SK-N-MC (cell line): ENCODE data around the gene CFAP74.

ENCODE experiments used
- DNase-seq: peaks from one replicate; pipeline ENCODE4 v3.0.0-alpha.2; 2011; ENCODE audit warnings: low read depth, low spot score
- H3K27ac ChIP-seq: fragments of 200-600 bp; sonication (generic); 2 replicates; pipeline ENCODE4 v1.5.1; 2016; ENCODE audit warnings: mixed run types
- H3K36me3 ChIP-seq: fragments of 200-600 bp; sonication (generic); 2 replicates; pipeline ENCODE4 v1.6.1; 2017; ENCODE audit warnings: antibody characterized with exemption, low read length, mixed read lengths; ENCODE audit not compliant: insufficient read depth
- H3K4me3 ChIP-seq: fragments of 200-600 bp; sonication (generic); 2 replicates; pipeline ENCODE4 v1.5.1; 2016
- H3K9ac ChIP-seq: fragments of 200-600 bp; sonication (generic); 2 replicates; pipeline ENCODE4 v1.8.0; 2017; ENCODE audit warnings: mixed run types, mixed read lengths; ENCODE audit not compliant: insufficient read length
- H3K9me3 ChIP-seq: fragments of 200-600 bp; sonication (generic); 2 replicates; pipeline ENCODE4 v1.6.1; 2017; ENCODE audit warnings: low read depth, mild to moderate bottlenecking, antibody characterized with exemption, low read length, moderate library complexity, mixed read lengths
- EZH2 ChIP-seq: fragments of 200-600 bp; sonication (generic); IDR thresholded peaks from one replicate; pipeline ENCODE4 v1.6.1; 2017; ENCODE audit warnings: antibody characterized with exemption
- FOXP2 ChIP-seq: optimal IDR thresholded peaks from 2 replicates; pipeline ENCODE3; 2011; ENCODE audit warnings: mild to moderate bottlenecking, moderate library complexity; ENCODE audit not compliant: insufficient read depth; ENCODE audit errors: extremely low read length, control extremely low read depth
- POLR2AphosphoS5 ChIP-seq: IDR thresholded peaks from 2 replicates; pipeline ENCODE4 v1.6.1; 2012; ENCODE audit warnings: mild to moderate bottlenecking, low read depth, low read length, borderline replicate concordance

CFAP74 gene

GRCh38 chr1:1957533-1957961 lies 46.0 kb downstream of the CFAP74 start:
- no peak for TF ChIP-seq EZH2
- no peak for TF ChIP-seq POLR2AphosphoS5
- no peak for TF ChIP-seq FOXP2
- Histone ChIP-seq H3K9me3 (no peaks in the 10 kb centered on the region), H3K36me3 (no peaks in the 10 kb centered on the region), H3K4me3 (no peak overlapping the region), H3K27ac (no peak overlapping the region), H3K9ac (no peak overlapping the region)
- no peak for DNase-seq

- no peak for DNase-seq
- H3K27ac ChIP-seq = no peak overlapping the region
- H3K36me3 ChIP-seq = no peaks in the 10 kb centered on the region
- no peak overlapping the region for H3K9ac ChIP-seq
- no peaks in the 10 kb centered on the region for H3K9me3 ChIP-seq
- TF ChIP-seq EZH2 = no peak
- no peak for TF ChIP-seq POLR2AphosphoS5
- TF ChIP-seq FOXP2 = no peak
- no peak overlapping the region for H3K4me3 ChIP-seq
Measured at GRCh38 chr1:1956586-1957532, 46.7 kb downstream of the CFAP74 start.

DNA sequence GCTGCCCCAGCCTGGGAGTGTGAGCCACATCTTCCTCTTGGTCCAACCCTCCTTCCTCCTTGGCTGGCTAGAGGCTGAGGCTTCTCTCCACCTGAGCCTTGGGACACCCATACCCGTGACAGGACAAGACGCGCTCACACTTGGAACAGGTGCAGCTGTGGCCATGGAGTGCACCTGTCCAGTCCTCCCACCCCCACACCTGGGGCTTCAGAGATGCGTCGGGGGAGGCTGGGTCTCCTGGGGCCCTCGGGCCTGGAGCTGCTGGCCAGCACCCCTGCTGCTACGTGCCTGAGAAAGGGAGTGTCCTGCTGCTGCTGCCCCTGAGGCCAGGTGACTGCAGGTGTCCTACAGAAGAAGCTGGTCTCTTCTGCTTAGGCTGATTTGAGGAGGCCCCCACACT lies 47.5 kb downstream of the CFAP74 start:
- no peak overlapping the region for H3K4me3 ChIP-seq
- H3K9ac ChIP-seq = no peak overlapping the region
- TF ChIP-seq POLR2AphosphoS5 (no peak), EZH2 (no peak), FOXP2 (no peak)
- no peaks in the 10 kb centered on the region for H3K9me3 ChIP-seq
- H3K27ac ChIP-seq = no peak overlapping the region
- DNase-seq = no peak
- no peaks in the 10 kb centered on the region for H3K36me3 ChIP-seq

- TF ChIP-seq POLR2AphosphoS5 (no peak), EZH2 (no peak), FOXP2 (no peak)
- no peak overlapping the region for H3K9ac ChIP-seq
- H3K9me3 ChIP-seq = no peaks in the 10 kb centered on the region
- H3K36me3 ChIP-seq = no peaks in the 10 kb centered on the region
- DNase-seq = no peak
- H3K4me3 ChIP-seq = no peak overlapping the region
- no peak overlapping the region for H3K27ac ChIP-seq
Measured at GRCh38 chr1:1955621-1956094, 47.9 kb downstream of the CFAP74 start.

DNA sequence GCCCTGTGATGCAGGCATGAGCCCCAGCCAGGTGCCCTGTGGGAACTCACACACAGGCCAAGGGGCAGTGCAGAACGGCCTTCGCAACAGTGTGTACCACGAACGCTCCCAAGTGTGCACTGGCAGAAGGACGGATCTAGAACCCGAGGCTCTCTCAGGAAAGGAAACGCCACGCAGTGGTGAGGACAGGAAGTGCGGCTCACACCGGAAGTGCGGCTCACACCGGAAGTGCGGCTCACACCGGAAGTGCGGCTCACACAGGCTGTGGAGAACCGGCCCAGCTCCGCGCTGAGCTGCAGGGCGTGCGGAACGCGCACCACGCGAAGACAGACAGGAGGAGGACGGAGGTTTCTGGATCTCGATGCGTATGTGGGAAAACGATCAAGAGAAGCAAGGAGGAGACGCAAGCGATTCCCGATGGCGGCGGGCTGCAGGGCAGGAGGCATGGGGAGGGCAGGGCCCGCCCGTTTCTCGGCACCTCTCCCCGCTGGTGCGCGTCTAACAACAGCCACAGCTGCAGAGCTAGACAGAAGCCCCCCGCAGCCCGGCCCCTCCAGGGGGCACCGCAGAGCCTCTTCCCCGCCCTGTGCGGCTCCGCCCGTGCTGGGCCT lies 48.6 kb downstream of the CFAP74 start:
- no peak for TF ChIP-seq POLR2AphosphoS5
- Histone ChIP-seq H3K9ac (no peak overlapping the region), H3K36me3 (no peaks in the 10 kb centered on the region), H3K9me3 (no peaks in the 10 kb centered on the region), H3K4me3 (no peak overlapping the region), H3K27ac (no peak overlapping the region)
- no peak for DNase-seq

- Histone ChIP-seq H3K36me3 (no peaks in the 10 kb centered on the region), H3K9ac (no peak overlapping the region), H3K27ac (no peak overlapping the region), H3K9me3 (no peaks in the 10 kb centered on the region), H3K4me3 (no peak overlapping the region)
- TF ChIP-seq FOXP2 (no peak), EZH2 (no peak), POLR2AphosphoS5 (no peak)
- no peak for DNase-seq
Measured at GRCh38 chr1:1954015-1954414, 49.6 kb downstream of the CFAP74 start.

DNA sequence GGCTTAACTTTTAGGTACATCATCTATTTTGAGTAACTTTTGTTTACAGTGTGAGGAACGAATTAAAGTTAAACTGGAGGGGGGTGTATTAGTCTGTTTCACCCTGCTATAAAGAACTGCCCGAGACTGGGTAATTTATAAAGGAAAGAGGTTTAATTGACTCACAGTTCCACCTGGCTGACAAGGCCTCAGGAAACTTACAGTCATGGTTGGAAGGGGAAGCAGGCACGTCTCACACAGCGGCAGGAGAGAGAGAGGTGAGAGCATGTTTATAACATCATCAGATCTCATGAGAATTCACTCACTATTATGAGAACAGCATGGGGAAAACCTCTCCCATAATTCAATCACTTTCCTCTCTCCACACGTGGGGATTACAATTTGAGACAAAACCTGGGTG lies 52.6 kb downstream of the CFAP74 start:
- no peak for TF ChIP-seq FOXP2
- TF ChIP-seq POLR2AphosphoS5 = no peak
- TF ChIP-seq EZH2 = no peak
- no peak for DNase-seq
- Histone ChIP-seq H3K9me3 (no peaks in the 10 kb centered on the region), H3K9ac (no peak overlapping the region), H3K27ac (no peak overlapping the region), H3K36me3 (no peaks in the 10 kb centered on the region), H3K4me3 (no peak overlapping the region)

DNA sequence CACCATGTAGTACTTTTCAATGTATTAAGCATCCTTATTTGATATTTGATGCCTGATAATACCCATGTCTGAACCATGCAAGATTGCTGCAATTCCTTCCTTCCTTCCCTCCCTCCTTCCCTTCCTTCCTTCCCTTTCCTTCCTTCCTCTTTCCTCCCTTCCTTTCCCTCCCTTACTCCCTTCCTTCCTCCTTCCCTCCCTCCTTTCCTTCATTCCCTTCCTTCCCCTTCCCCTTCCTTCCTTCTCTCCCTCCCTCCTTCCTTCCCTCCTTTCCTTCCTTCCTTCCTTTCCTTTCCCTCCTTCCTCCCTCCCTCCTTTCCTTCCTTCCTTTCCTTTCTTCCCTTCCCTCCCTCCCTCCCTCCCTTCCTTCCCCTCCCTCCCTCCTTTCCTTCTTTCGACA lies 54.8 kb downstream of the CFAP74 start:
- TF ChIP-seq POLR2AphosphoS5 = no peak
- no peak for TF ChIP-seq EZH2
- TF ChIP-seq FOXP2 = no peak
- Histone ChIP-seq H3K9me3 (no peaks in the 10 kb centered on the region), H3K36me3 (no peaks in the 10 kb centered on the region), H3K9ac (no peak overlapping the region), H3K4me3 (no peak overlapping the region), H3K27ac (no peak overlapping the region)
- no peak for DNase-seq

DNA sequence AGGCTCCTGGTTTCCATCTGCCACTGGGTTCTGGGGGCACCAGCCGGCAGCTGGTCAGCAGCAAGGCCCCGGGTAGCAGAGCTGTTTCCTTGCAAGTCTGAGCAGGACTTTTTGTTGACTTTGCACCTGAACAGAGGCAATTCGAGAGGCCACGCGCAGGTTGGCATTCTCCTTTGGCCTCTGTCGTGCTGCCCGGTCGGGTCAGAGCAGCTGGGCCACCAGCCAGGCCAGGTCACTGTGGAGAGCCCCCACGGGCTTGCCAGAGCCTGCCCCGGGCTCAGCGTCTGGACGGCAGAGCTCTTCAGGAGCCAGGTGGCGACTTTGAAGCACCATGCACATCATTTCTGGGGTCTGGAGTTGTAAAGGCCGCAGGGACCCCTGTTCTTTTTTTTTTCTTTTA lies 56.1 kb downstream of the CFAP74 start:
- no peak overlapping the region for H3K9ac ChIP-seq
- no peaks in the 10 kb centered on the region for H3K9me3 ChIP-seq
- H3K4me3 ChIP-seq = no peak overlapping the region
- TF ChIP-seq POLR2AphosphoS5 (no peak), FOXP2 (no peak), EZH2 (no peak)
- DNase-seq = no peak
- no peak overlapping the region for H3K27ac ChIP-seq
- no peaks in the 10 kb centered on the region for H3K36me3 ChIP-seq
